Measurements from ENCODE around the gene MRAP.

DNA sequence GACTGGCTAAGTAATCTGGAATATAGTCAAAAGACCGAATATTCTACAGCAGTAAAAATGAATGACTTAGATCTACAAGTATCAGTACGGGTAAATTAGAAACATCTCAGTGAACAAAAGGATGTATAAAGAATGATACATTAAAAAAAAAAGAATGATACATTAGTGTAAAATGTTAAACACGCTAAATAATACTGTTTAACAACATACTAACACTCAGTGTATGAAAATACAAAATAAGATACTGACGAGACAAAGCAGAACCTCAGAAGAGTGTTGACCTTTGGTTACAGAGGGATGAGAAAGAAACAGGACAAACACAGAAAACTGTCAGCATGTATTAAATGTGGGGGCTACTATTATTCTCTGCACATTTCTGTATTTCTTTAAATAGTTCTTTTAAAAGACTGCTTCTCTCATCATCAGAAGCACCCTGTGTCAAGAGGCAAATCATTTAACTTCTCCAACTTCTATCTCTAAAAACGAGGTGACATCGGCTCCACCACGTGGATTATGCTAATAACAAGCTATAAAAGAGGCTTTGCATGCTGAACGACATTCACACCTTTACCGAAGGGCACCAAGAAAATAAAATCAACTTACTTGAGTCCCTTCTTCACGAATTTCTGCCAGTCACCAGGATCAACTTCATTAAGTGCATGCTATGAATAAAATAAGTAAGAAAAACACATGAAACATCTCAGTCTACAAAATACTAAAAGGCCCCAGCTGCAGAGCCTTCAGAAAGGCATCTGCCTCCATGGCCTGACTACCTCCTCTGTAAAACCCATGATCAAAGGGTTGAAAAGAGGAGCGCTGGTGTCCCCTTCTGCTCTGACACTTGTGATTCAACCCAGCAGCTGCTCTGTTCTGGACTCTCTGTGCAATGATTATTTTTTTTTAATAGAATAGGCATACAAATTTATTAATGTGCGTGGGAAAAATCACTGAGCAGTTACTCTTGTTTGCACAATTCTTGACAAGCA, 42.5 kb downstream of the MRAP start:
- TF ChIP-seq POLR2A (IDR thresholded peaks at IDR 0.05) (no peak), CTCF (IDR thresholded peaks at IDR 0.05) (no peak), POLR2AphosphoS5 (IDR thresholded peaks at IDR 0.05) (no peak)

All from gastroesophageal sphincter (tissue), 3 donors.